Lower leg skin (tissue), 4 donors: ENCODE results near the gene PSMD13. TPM values are rescaled to one million over a fixed set of nuclear protein-coding genes. Genes with fewer than 3 reads are reported as not detected.
"Not testable (repeated sequence)": the region's sequence is repeated elsewhere in the genome, so short reads cannot be mapped to it uniquely, and the experiment has no call there.

Source experiments
- DNase-seq, 2 donors: peaks; one replicate each; pipeline ENCODE4 v3.0.0-alpha.2; 2019; ENCODE audit warnings: low spot score in 2 of 2
- H3K4me3 ChIP-seq: fragments of 200-600 bp; sonication (generic); 2 replicates; pipeline ENCODE4 v1.5.1; 2017; ENCODE audit warnings: mild to moderate bottlenecking, low read depth; ENCODE audit not compliant: poor library complexity, severe bottlenecking
- POLR2A ChIP-seq, 2 donors: fragments of 450-650 bp; IDR thresholded peaks; one replicate each; pipeline ENCODE4 v1.6.1; 2016 to 2017; ENCODE audit warnings: antibody characterized with exemption in 2 of 2, mild to moderate bottlenecking in 1 of 2, moderate library complexity in 1 of 2
- WGBS, 2 donors: methylation state at CpG; one replicate each; pipeline ENCODE4 v1.1.5; 2018; 5-methylcytosine and 5-hydroxymethylcytosine counted together
- intact Hi-C: fragments of 100-400 bp; cut with DNase I; formaldehyde crosslinking; loops from one replicate; pipeline ENCODE4 v1.15.0; 2023; ENCODE audit warnings: low total_unique reads
- total RNA-seq, 4 donors: library from RNA; depleted of rRNA; stranded (reverse); fragments of >200 nt; gene quantifications; one replicate each; pipeline ENCODE4 v1.1.0, GENCODE V29; 2016
- TF ChIP-seq, protein P1 (sequence below), 3 donors: fragments of 450-650 bp; IDR thresholded peaks; one replicate each; pipeline ENCODE4 v1.5.1; 2016; ENCODE audit warnings: antibody characterized with exemption in 3 of 3, mild to moderate bottlenecking in 3 of 3, moderate library complexity in 2 of 3

PSMD13 gene
- total RNA-seq, 4 donors from 2014 or later = 65.1 to 115 (median 90.8) TPM

DNA sequence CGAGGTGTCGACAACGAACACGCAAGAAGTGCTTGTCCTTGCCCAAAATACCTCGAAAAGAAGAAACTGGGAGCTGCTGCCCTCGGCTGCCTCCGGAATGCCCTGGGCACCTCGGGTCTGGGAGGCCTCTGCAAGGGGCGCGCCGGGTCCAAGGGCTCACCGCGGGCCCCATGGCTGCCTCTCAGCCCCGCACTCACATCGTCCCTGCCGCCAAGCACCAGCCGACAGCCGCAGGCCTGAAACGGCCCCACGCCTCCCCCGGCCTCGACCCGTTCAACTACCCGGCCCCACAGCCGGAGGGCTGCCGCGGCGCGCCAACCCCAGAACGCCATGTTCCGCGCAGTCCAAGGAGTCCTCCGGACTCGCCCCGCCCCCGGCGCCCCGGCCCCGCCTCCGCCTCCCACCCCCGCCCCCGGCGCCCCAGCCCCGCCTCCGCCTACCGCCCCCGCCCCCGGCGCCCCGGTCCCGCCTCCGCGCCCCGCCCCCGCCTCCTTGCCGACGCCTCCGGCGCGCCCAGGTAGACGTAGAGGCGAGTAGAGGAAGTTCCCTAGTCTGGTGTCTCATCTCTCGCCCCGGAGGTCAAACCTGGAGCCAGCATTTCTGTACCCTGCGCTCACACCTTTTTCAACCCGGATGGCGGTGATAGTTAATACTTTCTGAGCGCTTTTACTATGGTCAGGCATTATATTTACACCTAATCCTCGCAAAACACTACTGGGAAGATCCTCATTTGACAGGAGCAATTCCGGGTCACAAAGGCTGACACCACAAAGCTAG is 591 bp upstream of the PSMD13 start, which contains the start of gene SIRT3:
Gene SIRT3 (minus strand): TSS at position 346 of the 777 bp plus-strand sequence. CDS start 14 bp downstream, at position 332.
- intact Hi-C loops = no loop called here
- DNase-seq = peak; percentile 69 to 94
- TF ChIP-seq POLR2A (IDR thresholded peaks at IDR 0.05) = no peak
- TF ChIP-seq, protein P1, sequence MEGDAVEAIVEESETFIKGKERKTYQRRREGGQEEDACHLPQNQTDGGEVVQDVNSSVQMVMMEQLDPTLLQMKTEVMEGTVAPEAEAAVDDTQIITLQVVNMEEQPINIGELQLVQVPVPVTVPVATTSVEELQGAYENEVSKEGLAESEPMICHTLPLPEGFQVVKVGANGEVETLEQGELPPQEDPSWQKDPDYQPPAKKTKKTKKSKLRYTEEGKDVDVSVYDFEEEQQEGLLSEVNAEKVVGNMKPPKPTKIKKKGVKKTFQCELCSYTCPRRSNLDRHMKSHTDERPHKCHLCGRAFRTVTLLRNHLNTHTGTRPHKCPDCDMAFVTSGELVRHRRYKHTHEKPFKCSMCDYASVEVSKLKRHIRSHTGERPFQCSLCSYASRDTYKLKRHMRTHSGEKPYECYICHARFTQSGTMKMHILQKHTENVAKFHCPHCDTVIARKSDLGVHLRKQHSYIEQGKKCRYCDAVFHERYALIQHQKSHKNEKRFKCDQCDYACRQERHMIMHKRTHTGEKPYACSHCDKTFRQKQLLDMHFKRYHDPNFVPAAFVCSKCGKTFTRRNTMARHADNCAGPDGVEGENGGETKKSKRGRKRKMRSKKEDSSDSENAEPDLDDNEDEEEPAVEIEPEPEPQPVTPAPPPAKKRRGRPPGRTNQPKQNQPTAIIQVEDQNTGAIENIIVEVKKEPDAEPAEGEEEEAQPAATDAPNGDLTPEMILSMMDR (IDR thresholded peaks at IDR 0.05) = no peak
- H3K4me3 ChIP-seq = peak within 1 kb of the TSS; percentile 92
- WGBS, 2 donors = 0 to 2% methylated on average over 20 to 32 of the region's 70 CpGs

DNA sequence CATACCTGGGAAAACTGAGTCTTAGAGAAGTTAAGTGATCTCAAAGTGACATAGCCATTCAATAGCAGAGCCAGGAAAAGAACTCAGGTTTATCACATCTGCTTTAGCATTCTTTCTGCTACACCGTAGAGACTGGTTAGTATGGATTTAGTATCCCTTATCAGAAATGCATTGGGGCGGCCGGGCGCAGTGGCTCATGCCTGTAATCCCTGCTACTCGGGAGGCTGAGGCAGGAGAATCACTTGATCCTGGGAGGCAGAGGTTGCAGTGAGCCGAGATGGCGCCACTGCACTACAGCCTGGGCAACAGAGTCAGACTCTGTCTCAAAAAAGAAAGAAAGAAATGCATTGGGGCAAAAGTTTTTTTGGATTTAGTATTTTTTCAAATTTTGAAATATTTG is 1.6 kb downstream of the PSMD13 start:
- H3K4me3 ChIP-seq, intact Hi-C loops: not testable (repeated sequence)
- peak in 1 of 2 donors; percentile 60 for DNase-seq
- 86 to 87% methylated on average over 7 of the region's 7 CpGs for WGBS, 2 donors

DNA sequence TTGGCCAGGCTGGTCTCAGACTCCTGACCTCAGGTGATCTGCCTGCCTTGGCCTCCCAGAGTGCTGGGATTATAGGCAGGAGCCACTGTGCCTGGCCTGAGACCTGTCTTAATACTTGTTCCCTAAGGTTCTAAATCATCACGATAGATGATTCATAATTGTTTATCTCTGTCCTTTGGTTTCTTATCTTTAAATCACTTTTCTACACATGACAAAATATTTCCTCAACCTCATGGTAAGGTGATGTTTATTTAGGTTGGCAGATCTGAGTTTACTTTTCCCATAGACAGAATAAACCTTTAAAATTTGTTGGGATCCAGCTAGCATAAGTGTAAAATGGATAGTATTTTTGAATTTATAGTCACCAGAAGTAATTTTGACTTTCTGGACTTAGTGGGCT is 3.5 kb downstream of the PSMD13 start:
- 54 to 55% methylated on average over 1 of the region's 1 CpG for WGBS, 2 donors
- TF ChIP-seq, protein P1 (IDR thresholded peaks at IDR 0.05) = no peak
- no peak for TF ChIP-seq POLR2A (IDR thresholded peaks at IDR 0.05)
- intact Hi-C loops = no loop called here
- no peak overlapping the region for H3K4me3 ChIP-seq
- DNase-seq = no peak

DNA sequence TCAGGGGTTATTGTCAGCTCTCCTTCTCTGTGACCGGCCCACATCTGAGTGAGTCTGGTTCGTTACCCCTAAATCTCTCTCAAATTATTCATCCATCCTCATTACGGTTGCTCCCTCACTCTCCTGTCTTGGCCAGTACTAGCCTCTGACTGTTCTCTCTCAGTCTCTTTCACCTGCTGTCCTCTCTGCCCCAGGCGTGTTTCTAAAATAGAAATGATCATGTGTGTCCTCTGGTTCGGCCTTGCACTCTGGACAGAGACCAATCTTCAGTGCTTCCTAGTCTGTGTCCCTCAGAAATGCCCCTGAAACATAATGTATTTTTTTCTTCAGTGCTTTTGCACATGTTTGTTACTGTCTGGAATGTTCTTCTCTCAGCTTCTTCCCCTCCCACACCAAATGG is 4.9 kb downstream of the PSMD13 start:
- H3K4me3 ChIP-seq = no peak overlapping the region
- 89 to 91% methylated on average over 5 of the region's 5 CpGs for WGBS, 2 donors
- peak in 1 of 2 donors; percentile 17 for DNase-seq
- intact Hi-C loops = loop anchor here (1.0 kb wide), 1 partner anchor 32 kb away; no protein-coding TSS in a partner anchor
- TF ChIP-seq, protein P1 (IDR thresholded peaks at IDR 0.05) = no peak
- no peak for TF ChIP-seq POLR2A (IDR thresholded peaks at IDR 0.05)

DNA sequence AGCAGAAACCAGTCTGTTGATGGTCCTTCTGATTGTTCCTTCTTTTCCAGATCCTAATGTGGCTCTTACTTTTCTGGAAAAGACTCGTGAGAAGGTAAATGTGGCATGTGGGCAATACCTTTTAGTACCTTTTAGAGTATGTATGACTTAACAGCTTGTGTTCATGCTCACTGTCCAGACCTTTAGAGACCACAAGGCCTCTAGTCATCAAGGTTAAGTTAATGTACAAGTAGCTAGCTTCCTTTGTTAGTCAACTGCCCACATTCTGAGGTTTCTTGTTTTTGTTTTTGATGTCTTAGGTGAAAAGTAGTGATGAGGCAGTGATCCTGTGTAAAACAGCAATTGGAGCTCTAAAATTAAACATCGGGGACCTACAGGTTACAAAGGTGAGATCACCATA is 7.6 kb downstream of the PSMD13 start:
- no peak overlapping the region for H3K4me3 ChIP-seq
- no peak for DNase-seq
- WGBS, 2 donors = 93 to 94% methylated on average over 2 of the region's 2 CpGs
- no peak for TF ChIP-seq POLR2A (IDR thresholded peaks at IDR 0.05)
- TF ChIP-seq, protein P1 (IDR thresholded peaks at IDR 0.05) = no peak
- intact Hi-C loops = no loop called here

DNA sequence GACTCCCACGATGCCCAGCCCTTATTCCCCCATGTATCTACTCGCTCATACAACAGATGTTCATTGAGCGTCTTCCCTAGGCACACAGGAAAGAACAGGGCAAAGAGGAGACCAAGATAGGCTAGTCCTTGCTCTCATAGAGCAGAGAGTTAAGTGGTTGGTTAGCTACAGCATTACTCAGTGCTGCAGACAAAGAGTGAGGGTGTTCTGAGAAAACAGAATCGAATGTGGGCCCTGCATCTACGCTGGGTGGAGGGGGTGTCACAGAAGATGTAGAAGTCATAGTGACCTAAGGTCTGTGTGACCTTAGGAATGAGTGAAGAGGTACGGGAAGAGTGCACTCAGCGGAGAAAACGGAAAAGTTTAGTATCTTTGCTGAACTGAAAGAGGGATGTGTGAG is 12.3 kb downstream of the PSMD13 start:
- no peak for TF ChIP-seq POLR2A (IDR thresholded peaks at IDR 0.05)
- TF ChIP-seq, protein P1 (IDR thresholded peaks at IDR 0.05) = no peak
- no peak overlapping the region for H3K4me3 ChIP-seq
- DNase-seq = no peak
- intact Hi-C loops = no loop called here
- 89 to 95% methylated on average over 8 of the region's 8 CpGs for WGBS, 2 donors
